PC-3 (cell line): ENCODE data around the gene ICAM4.

Experiments
- EZH2phosphoT487 ChIP-seq: fragments of 300-600 bp; sonication (generic); IDR thresholded peaks from 2 replicates; pipeline ENCODE4 v1.6.1; 2018; ENCODE audit warnings: mild to moderate bottlenecking, antibody characterized with exemption, low read length, borderline replicate concordance
- TF ChIP-seq, protein P1 (sequence below): fragments of 300-600 bp; sonication (generic); conservative IDR thresholded peaks from 2 replicates; pipeline ENCODE4 v1.5.1; 2017; ENCODE audit warnings: antibody characterized with exemption, low read depth, mild to moderate bottlenecking, low read length

DNA sequence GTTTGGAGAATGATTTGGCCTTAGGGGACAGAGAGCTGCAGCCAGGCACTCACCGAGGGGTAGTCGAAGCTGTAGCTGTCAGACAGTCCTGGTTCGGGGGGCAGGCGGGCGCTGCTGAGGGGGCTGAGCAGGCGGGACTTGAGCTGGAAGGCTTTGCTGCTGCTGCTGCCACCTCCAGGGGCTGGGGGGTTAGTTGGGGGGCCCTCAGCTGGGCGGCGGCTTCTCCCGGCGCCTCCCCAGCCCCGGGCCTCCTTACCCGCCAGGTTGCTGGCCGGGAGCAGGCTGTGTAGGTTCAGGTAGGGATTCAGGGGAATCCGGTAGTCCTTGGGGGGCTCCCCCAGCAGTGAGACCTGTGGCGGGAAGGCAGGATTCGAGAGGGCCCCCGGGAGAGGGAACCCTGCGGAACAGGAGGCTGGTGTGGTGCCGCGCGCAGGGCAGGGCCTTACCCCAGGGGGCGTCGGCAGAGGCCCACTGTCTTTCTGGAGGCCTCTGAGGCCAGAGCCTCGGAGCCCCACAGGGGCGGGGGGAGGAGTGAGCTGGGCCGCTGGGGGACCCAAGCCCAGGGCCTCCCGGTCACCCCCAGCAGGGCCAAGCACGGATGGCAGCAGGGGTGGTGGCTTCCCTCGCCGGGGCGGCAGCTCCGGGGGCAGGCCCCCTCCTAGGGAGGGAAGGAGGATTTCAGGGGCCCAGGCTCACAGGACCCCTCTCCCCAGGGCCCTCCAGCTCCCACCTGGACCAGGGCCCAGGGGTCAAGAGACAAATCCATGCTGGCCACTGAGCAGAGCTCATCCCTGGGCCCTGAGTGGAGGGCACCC is 34.1 kb downstream of the ICAM4 start:
- TF ChIP-seq, protein P1, sequence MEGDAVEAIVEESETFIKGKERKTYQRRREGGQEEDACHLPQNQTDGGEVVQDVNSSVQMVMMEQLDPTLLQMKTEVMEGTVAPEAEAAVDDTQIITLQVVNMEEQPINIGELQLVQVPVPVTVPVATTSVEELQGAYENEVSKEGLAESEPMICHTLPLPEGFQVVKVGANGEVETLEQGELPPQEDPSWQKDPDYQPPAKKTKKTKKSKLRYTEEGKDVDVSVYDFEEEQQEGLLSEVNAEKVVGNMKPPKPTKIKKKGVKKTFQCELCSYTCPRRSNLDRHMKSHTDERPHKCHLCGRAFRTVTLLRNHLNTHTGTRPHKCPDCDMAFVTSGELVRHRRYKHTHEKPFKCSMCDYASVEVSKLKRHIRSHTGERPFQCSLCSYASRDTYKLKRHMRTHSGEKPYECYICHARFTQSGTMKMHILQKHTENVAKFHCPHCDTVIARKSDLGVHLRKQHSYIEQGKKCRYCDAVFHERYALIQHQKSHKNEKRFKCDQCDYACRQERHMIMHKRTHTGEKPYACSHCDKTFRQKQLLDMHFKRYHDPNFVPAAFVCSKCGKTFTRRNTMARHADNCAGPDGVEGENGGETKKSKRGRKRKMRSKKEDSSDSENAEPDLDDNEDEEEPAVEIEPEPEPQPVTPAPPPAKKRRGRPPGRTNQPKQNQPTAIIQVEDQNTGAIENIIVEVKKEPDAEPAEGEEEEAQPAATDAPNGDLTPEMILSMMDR: no peak
- no peak for TF ChIP-seq EZH2phosphoT487
